Mesothelial cell of epicardium (in vitro differentiated cells): ENCODE results near the gene BCL2L2. TPM values are rescaled to one million over a fixed set of nuclear protein-coding genes. Genes with fewer than 3 reads are reported as not detected.
"Not testable (repeated sequence)": the region's sequence is repeated elsewhere in the genome, so short reads cannot be mapped to it uniquely, and the experiment has no call there.

Experiments
- DNase-seq, 2 experiments: peaks; one replicate each; pipeline ENCODE4 v3.0.0; 2021; ENCODE audit warnings: low spot score in 2 of 2; ENCODE audit not compliant: unreplicated experiment in 2 of 2
- H3K27ac Mint-ChIP-seq: 2 replicates; pipeline ENCODE4 v1.8.0; 2021; ENCODE audit warnings: mixed read lengths
- H3K27me3 Mint-ChIP-seq: 2 replicates; pipeline ENCODE4 v1.8.0; 2021; ENCODE audit warnings: low read depth, mixed read lengths
- H3K36me3 Mint-ChIP-seq: 2 replicates; pipeline ENCODE4 v1.8.0; 2021; ENCODE audit warnings: mixed read lengths
- H3K4me1 Mint-ChIP-seq: 2 replicates; pipeline ENCODE4 v1.8.0; 2021; ENCODE audit warnings: mixed read lengths
- H3K4me3 Mint-ChIP-seq: 2 replicates; pipeline ENCODE4 v1.8.0; 2021; ENCODE audit warnings: mild to moderate bottlenecking, moderate library complexity, mixed read lengths
- H3K9me3 Mint-ChIP-seq: 2 replicates; pipeline ENCODE4 v1.8.0; 2021; ENCODE audit warnings: mixed read lengths
- CTCF ChIP-seq: fragments of 200-600 bp; sonication (generic); IDR thresholded peaks from one replicate; pipeline ENCODE4 v1.5.0; 2021; ENCODE audit warnings: antibody characterized with exemption; ENCODE audit not compliant: unreplicated experiment
- total RNA-seq: library from RNA; stranded (reverse); gene quantifications from 3 replicates; pipeline ENCODE4 v1.2.1, GENCODE V29; 2021

The BCL2L2 gene
- total RNA-seq, 1 donor from 2014 or later = 27.9 TPM

GRCh38 chr14:23324993-23325392 lies 18.4 kb downstream of the BCL2L2 start:
- H3K4me3 Mint-ChIP-seq = no peak overlapping the region
- no peak for DNase-seq

GRCh38 chr14:23325746-23326145 lies 19.1 kb downstream of the BCL2L2 start:
- H3K9me3 Mint-ChIP-seq, H3K4me3 Mint-ChIP-seq, H3K27me3 Mint-ChIP-seq, DNase-seq: not testable (repeated sequence)
- peaks cover 11% of the 10 kb centered on the region for H3K36me3 Mint-ChIP-seq
- peaks cover 21% of the 10 kb centered on the region for H3K4me1 Mint-ChIP-seq
- H3K27ac Mint-ChIP-seq = peak overlapping the region; percentile 64

More at GRCh38 chr14:23324993-23325392, 18.4 kb downstream of the BCL2L2 start:
- Mint-ChIP-seq H3K9me3 (no peaks in the 10 kb centered on the region), H3K4me1 (peaks cover 28% of the 10 kb centered on the region), H3K27ac (no peak overlapping the region), H3K27me3 (no peaks in the 10 kb centered on the region), H3K36me3 (peaks cover 11% of the 10 kb centered on the region)
- TF ChIP-seq CTCF = no peak

- Mint-ChIP-seq H3K27ac (peak overlapping the region; percentile 69), H3K36me3 (peaks cover 11% of the 10 kb centered on the region), H3K4me1 (peaks cover 19% of the 10 kb centered on the region), H3K27me3 (no peaks in the 10 kb centered on the region), H3K9me3 (no peaks in the 10 kb centered on the region), H3K4me3 (no peak overlapping the region)
- DNase-seq = no peak
- no peak for TF ChIP-seq CTCF
These were observed 20.1 kb downstream of the BCL2L2 start for GRCh38 chr14:23326491-23327332.

- Mint-ChIP-seq H3K9me3 (no peaks in the 10 kb centered on the region), H3K27me3 (no peaks in the 10 kb centered on the region), H3K4me1 (peaks cover 11% of the 10 kb centered on the region), H3K27ac (no peak overlapping the region), H3K4me3 (no peak overlapping the region), H3K36me3 (peaks cover 6% of the 10 kb centered on the region)
- peak in 1 of 2 experiments; percentile 70 for DNase-seq
- TF ChIP-seq CTCF = peak; percentile 94
These were observed 21.5 kb downstream of the BCL2L2 start for GRCh38 chr14:23327947-23328744.

GRCh38 chr14:23335623-23336022 lies 29.0 kb downstream of the BCL2L2 start:
- no peaks in the 10 kb centered on the region for H3K36me3 Mint-ChIP-seq
- H3K4me3 Mint-ChIP-seq = no peak overlapping the region
- no peak for DNase-seq
- peaks cover 3% of the 10 kb centered on the region for H3K27me3 Mint-ChIP-seq
- no peak overlapping the region for H3K27ac Mint-ChIP-seq
- no peak for TF ChIP-seq CTCF
- peaks cover 14% of the 10 kb centered on the region for H3K9me3 Mint-ChIP-seq
- no peaks in the 10 kb centered on the region for H3K4me1 Mint-ChIP-seq
